ENCODE measurements around the gene CPNE5.

Gene CPNE5

GRCh38 chr6:36760685-36761435 is 78.4 kb downstream of the CPNE5 start:
- DNase-seq (ENCODE audit: low read depth): no peak

- DNase-seq (ENCODE audit: low read depth): peak; percentile 58
Observed at GRCh38 chr6:36759148-36759759, 80.0 kb downstream of the CPNE5 start.

- DNase-seq (ENCODE audit: low read depth): no peak
Observed at GRCh38 chr6:36758516-36759147, 80.6 kb downstream of the CPNE5 start.

GRCh38 chr6:36757943-36758508 is 81.2 kb downstream of the CPNE5 start:
- no peak for DNase-seq (ENCODE audit: low read depth)

- no peak for DNase-seq (ENCODE audit: low read depth)
Observed at GRCh38 chr6:36757206-36757605, 82.0 kb downstream of the CPNE5 start.

- DNase-seq (ENCODE audit: low read depth): no peak
Observed at GRCh38 chr6:36756786-36757185, 82.5 kb downstream of the CPNE5 start.

- peak; percentile 69 for DNase-seq (ENCODE audit: low read depth)
Observed at GRCh38 chr6:36755435-36756348, 83.6 kb downstream of the CPNE5 start.

GRCh38 chr6:36754582-36755434 is 84.4 kb downstream of the CPNE5 start:
- no peak for DNase-seq (ENCODE audit: low read depth)

- no peak for DNase-seq (ENCODE audit: low read depth)
Observed at GRCh38 chr6:36753671-36754405, 85.4 kb downstream of the CPNE5 start.

- no peak for DNase-seq (ENCODE audit: low read depth)
Observed at GRCh38 chr6:36752886-36753506, 86.2 kb downstream of the CPNE5 start.

GRCh38 chr6:36752187-36752885 is 86.9 kb downstream of the CPNE5 start:
- no peak for DNase-seq (ENCODE audit: low read depth)

- no peak for DNase-seq (ENCODE audit: low read depth)
Observed at GRCh38 chr6:36751833-36752186, 87.4 kb downstream of the CPNE5 start.

- no peak for DNase-seq (ENCODE audit: low read depth)
Observed at GRCh38 chr6:36751091-36751490, 88.2 kb downstream of the CPNE5 start.

- no peak for DNase-seq (ENCODE audit: low read depth)
Observed at GRCh38 chr6:36749829-36750489, 89.3 kb downstream of the CPNE5 start.

- no peak for DNase-seq (ENCODE audit: low read depth)
Observed at GRCh38 chr6:36746251-36746650, 93.0 kb downstream of the CPNE5 start.

- no peak for DNase-seq (ENCODE audit: low read depth)
Observed at GRCh38 chr6:36745836-36746235, 93.4 kb downstream of the CPNE5 start.

GRCh38 chr6:36745283-36745682 is 94.0 kb downstream of the CPNE5 start:
- no peak for DNase-seq (ENCODE audit: low read depth)

- no peak for DNase-seq (ENCODE audit: low read depth)
Observed at GRCh38 chr6:36744304-36744673, 95.0 kb downstream of the CPNE5 start.
